MM.1S (cell line): Measurements from ENCODE around the gene TXN.

ENCODE experiments used
- DNase-seq: peaks from one replicate; pipeline ENCODE4 v3.0.0-alpha.2; 2015
- H2AFZ ChIP-seq: fragments of 300-600 bp; sonication (generic); 2 replicates; pipeline ENCODE4 v1.6.0; 2016; ENCODE audit warnings: antibody characterized with exemption, low read length
- H3F3A ChIP-seq: fragments of 300-600 bp; sonication (generic); 2 replicates; pipeline ENCODE4 v1.6.1; 2016; ENCODE audit warnings: mild to moderate bottlenecking, antibody characterized with exemption, low read length, moderate library complexity, mixed read lengths; ENCODE audit not compliant: insufficient read depth
- H3K27ac ChIP-seq: fragments of 300-600 bp; sonication (generic); 2 replicates; pipeline ENCODE4 v1.5.1; 2016; ENCODE audit warnings: mild to moderate bottlenecking, low read length
- H3K27me3 ChIP-seq: fragments of 300-600 bp; sonication (generic); replicated peaks from 2 replicates; pipeline ENCODE4 v1.6.0; 2016; ENCODE audit warnings: low read length; ENCODE audit not compliant: insufficient read depth
- H3K36me3 ChIP-seq: fragments of 300-600 bp; sonication (generic); replicated peaks from 2 replicates; pipeline ENCODE4 v1.6.1; 2016; ENCODE audit warnings: mild to moderate bottlenecking, low read length, mixed read lengths; ENCODE audit not compliant: insufficient read depth
- H3K4me1 ChIP-seq: fragments of 300-600 bp; sonication (generic); 2 replicates; pipeline ENCODE4 v1.6.1; 2016; ENCODE audit warnings: low read length, mixed read lengths
- H3K4me2 ChIP-seq: fragments of 300-600 bp; sonication (generic); 2 replicates; pipeline ENCODE4 v1.6.0; 2016; ENCODE audit warnings: low read depth, low read length
- H3K4me3 ChIP-seq: fragments of 300-600 bp; sonication (generic); 2 replicates; pipeline ENCODE4 v1.5.1; 2016; ENCODE audit warnings: low read length, mixed read lengths
- H3K79me2 ChIP-seq: fragments of 300-600 bp; sonication (generic); 2 replicates; pipeline ENCODE4 v1.6.1; 2016; ENCODE audit warnings: mixed run types, low read length, mixed read lengths
- H3K9ac ChIP-seq: fragments of 300-600 bp; sonication (generic); 2 replicates; pipeline ENCODE4 v1.6.1; 2016; ENCODE audit warnings: low read length, mixed read lengths
- H3K9me2 ChIP-seq: fragments of 300-600 bp; sonication (generic); replicated peaks from 2 replicates; pipeline ENCODE4 v1.6.1; 2016; ENCODE audit warnings: mild to moderate bottlenecking, low read length, mixed read lengths; ENCODE audit not compliant: insufficient read depth
- H3K9me3 ChIP-seq: fragments of 300-600 bp; sonication (generic); replicated peaks from 2 replicates; pipeline ENCODE4 v1.6.1; 2016; ENCODE audit warnings: mild to moderate bottlenecking, low read length, mixed read lengths; ENCODE audit not compliant: insufficient read depth
- H4K20me1 ChIP-seq: fragments of 300-600 bp; sonication (generic); 2 replicates; pipeline ENCODE4 v1.6.1; 2016; ENCODE audit warnings: mild to moderate bottlenecking, low read length, moderate library complexity, mixed read lengths; ENCODE audit not compliant: insufficient read depth
- CTCF ChIP-seq: fragments of 300-600 bp; sonication (generic); IDR thresholded peaks from 2 replicates; pipeline ENCODE4 v1.5.1; 2016; ENCODE audit warnings: antibody characterized with exemption, low read length, mixed read lengths
- EZH2 ChIP-seq: fragments of 300-600 bp; sonication (generic); optimal IDR thresholded peaks from 2 replicates; pipeline ENCODE3; 2017; ENCODE audit warnings: low read depth, mild to moderate bottlenecking, antibody characterized with exemption, low read length, mixed read lengths
- EZH2phosphoT487 ChIP-seq: fragments of 300-600 bp; sonication (generic); IDR thresholded peaks from 2 replicates; pipeline ENCODE4 v1.6.1; 2018; ENCODE audit warnings: antibody characterized with exemption, low read length

Gene TXN

GRCh38 chr9:110255463-110256379 is 586 bp downstream of the TXN start:
- peak overlapping the region; percentile 93 for H3K4me2 ChIP-seq
- peaks cover 25% of the 10 kb centered on the region for H3F3A ChIP-seq
- H2AFZ ChIP-seq = peak overlapping the region; percentile 76
- peak; percentile 49 for DNase-seq
- peak overlapping the region; percentile 89 for H3K27ac ChIP-seq
- peak overlapping the region; percentile 91 for H3K9ac ChIP-seq
- peak overlapping the region; percentile 94 for H3K4me3 ChIP-seq
- H4K20me1 ChIP-seq = peaks cover 37% of the 10 kb centered on the region
- H3K36me3 ChIP-seq = peaks cover under 1% of the 10 kb centered on the region; the same call in 1 of the 2 replicates
- no peak for TF ChIP-seq CTCF
- no peak for TF ChIP-seq EZH2phosphoT487
- TF ChIP-seq EZH2 = no peak
- H3K27me3 ChIP-seq = no peaks in the 10 kb centered on the region
- no peaks in the 10 kb centered on the region for H3K9me2 ChIP-seq
- peaks cover 21% of the 10 kb centered on the region for H3K4me1 ChIP-seq
- H3K79me2 ChIP-seq = peaks cover 63% of the 10 kb centered on the region
- no peaks in the 10 kb centered on the region for H3K9me3 ChIP-seq

- DNase-seq = no peak
- H3K27ac ChIP-seq = peak overlapping the region; percentile 89; the same call in 1 of the 2 replicates
- TF ChIP-seq EZH2 (no peak), CTCF (no peak), EZH2phosphoT487 (no peak)
- H3K9me2 ChIP-seq = no peaks in the 10 kb centered on the region
- H2AFZ ChIP-seq = 0 out of 2 replicates have a peak overlapping the region, but pooled peaks have one; percentile 76
- H4K20me1 ChIP-seq = peaks cover 41% of the 10 kb centered on the region
- H3K4me1 ChIP-seq = peaks cover 21% of the 10 kb centered on the region
- no peaks in the 10 kb centered on the region for H3K9me3 ChIP-seq
- peaks cover 7% of the 10 kb centered on the region; the same call in 1 of the 2 replicates for H3K36me3 ChIP-seq
- peaks cover 25% of the 10 kb centered on the region for H3F3A ChIP-seq
- peak overlapping the region; percentile 91 for H3K9ac ChIP-seq
- peak overlapping the region; percentile 93 for H3K4me2 ChIP-seq
- peaks cover 70% of the 10 kb centered on the region for H3K79me2 ChIP-seq
- no peaks in the 10 kb centered on the region for H3K27me3 ChIP-seq
- H3K4me3 ChIP-seq = peak overlapping the region; percentile 94
Observed at GRCh38 chr9:110255034-110255462, 1.3 kb downstream of the TXN start.

GRCh38 chr9:110254500-110254899 is 1.8 kb downstream of the TXN start:
- H4K20me1 ChIP-seq = peaks cover 47% of the 10 kb centered on the region
- no peaks in the 10 kb centered on the region for H3K27me3 ChIP-seq
- no peaks in the 10 kb centered on the region for H3K9me3 ChIP-seq
- H3K4me2 ChIP-seq = peak overlapping the region; percentile 93
- H3K27ac ChIP-seq = no peak overlapping the region
- H3K79me2 ChIP-seq = peaks cover 76% of the 10 kb centered on the region
- peaks cover 11% of the 10 kb centered on the region; the same call in 1 of the 2 replicates for H3K36me3 ChIP-seq
- H3K4me1 ChIP-seq = peaks cover 21% of the 10 kb centered on the region
- peak overlapping the region; percentile 91; the same call in 1 of the 2 replicates for H3K9ac ChIP-seq
- H3F3A ChIP-seq = peaks cover 25% of the 10 kb centered on the region
- H2AFZ ChIP-seq = no peak overlapping the region
- H3K9me2 ChIP-seq = no peaks in the 10 kb centered on the region
- H3K4me3 ChIP-seq = peak overlapping the region; percentile 94
- TF ChIP-seq EZH2phosphoT487 (no peak), CTCF (no peak), EZH2 (no peak)
- no peak for DNase-seq
